HG02610 (cell line): ENCODE data around the gene WDR20.
"Not testable (repeated sequence)": the region's sequence is repeated elsewhere in the genome, so short reads cannot be mapped to it uniquely, and the experiment has no call there.

Source experiments
- ATAC-seq: cut with Tn5 transposase; IDR thresholded peaks from one replicate; pipeline ENCODE4 v1.9.1; 2021; ENCODE audit warnings: mild to moderate bottlenecking, moderate library complexity; ENCODE audit not compliant: unreplicated experiment

WDR20 gene

DNA sequence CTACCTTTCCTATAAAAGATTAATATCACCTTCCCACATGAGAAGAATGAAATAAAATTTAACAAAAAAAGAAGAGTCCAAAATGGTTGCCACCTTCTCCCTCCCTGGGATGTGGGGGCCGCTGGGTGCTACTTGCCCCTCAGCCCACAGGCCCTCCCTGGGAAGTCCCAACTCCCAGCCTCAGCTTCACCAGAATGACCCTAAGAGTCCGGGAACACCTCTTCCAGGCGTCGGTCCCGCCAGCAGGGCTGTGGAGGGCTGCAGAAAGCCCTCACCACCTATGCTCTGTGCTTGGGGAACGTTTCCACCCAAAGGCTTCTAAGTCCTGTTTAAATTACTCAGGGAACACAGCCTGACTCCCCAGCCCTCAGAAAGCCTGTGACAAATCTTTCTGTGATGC, 93.4 kb downstream of the WDR20 start:
- no peak for ATAC-seq

GRCh38 chr14:102234331-102235264, 94.9 kb downstream of the WDR20 start:
- ATAC-seq = no peak

DNA sequence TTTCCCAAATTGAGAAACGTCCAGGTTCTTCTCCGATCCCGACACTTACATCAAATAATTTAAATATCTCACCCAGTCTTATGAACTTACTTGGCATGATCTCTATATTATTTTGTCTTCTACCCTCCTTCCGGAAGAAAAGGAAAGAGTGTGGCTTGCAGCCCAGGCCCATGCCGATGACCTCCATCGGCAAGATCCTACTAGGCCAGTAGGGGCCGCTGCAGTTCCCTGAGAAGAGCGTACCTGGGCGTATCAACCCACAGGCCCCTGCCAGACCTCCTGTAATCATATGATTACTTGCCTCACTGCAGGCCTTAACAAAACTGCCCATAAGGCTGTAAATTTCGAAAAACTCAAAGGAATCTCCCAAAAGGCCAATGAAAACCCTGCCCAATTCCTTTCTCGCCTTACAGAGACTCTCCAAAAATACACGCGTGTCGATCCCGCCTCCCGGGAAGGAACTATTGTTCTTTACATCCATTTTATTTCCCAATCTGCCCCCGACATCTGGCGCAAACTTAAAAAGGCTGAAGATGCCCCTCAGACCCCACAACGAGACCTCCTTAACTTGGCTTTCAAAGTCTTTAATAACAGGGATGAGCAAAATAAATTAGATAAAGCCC, 95.7 kb downstream of the WDR20 start:
- peak; percentile 58 for ATAC-seq

- ATAC-seq = no peak
Observed at GRCh38 chr14:102236026-102236425, 96.3 kb downstream of the WDR20 start.

GRCh38 chr14:102238131-102238530, 98.4 kb downstream of the WDR20 start:
- ATAC-seq = no peak

DNA sequence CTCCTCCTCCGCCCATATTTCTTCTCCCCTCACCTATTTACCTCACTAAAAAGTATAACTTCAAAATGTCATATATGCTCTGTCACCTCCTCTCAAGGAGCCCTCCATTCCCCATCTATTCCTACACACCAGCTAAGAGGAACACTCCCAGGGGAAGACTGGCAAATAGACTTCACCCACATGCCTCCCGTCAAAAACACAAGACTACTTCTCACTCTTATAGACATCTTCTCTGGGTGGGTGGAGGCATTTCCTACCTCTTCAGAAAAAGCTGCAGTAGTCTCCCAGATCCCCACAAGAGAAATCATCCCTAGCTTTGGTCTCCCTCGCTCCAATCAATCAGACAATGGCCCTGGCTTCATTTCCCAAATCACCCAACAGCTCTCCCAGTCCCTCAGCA, 99.1 kb downstream of the WDR20 start:
- ATAC-seq = no peak

DNA sequence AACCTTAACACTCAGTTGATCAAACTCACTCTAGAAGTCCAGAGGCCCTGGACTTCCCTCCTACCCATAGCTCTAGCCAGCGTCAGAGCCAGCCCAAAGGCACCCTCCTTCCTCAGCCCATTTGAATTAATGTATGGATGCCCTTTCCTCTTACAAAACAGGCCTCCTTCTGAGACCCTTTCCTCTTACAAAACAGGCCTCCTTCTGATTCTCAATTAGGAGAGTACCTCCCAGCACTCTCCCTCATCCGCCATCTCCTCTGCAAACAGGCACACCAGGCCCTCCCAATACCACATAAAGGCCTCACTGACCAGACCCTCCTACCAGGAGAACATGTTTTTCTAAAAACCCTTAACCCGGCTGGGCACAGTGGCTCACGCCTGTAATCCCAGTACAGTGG, 99.5 kb downstream of the WDR20 start:
- no peak for ATAC-seq

DNA sequence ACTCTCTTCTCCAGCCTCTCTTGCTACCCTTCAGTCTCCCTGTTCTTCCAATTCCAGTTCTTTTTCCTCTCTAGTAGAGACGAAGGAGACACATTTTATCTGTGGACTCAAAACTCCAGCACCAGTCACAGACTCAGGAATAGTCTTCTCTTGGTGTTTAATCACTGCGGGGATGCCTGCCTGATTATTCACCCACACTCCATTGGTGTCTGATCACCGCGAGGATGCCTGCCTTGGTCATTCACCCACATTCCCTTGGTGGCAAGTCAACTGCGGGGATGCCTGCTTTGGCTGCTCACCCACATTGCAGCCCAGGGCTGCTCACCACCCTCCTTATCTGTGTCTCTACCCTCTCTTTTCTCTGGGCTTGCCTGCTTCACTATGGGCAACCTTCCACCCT, 100.8 kb downstream of the WDR20 start:
- not testable (repeated sequence) for ATAC-seq

- no peak for ATAC-seq
Observed at GRCh38 chr14:102241147-102241546, 101.5 kb downstream of the WDR20 start.

GRCh38 chr14:102243795-102244194, 104.1 kb downstream of the WDR20 start:
- ATAC-seq = not testable (repeated sequence)

DNA sequence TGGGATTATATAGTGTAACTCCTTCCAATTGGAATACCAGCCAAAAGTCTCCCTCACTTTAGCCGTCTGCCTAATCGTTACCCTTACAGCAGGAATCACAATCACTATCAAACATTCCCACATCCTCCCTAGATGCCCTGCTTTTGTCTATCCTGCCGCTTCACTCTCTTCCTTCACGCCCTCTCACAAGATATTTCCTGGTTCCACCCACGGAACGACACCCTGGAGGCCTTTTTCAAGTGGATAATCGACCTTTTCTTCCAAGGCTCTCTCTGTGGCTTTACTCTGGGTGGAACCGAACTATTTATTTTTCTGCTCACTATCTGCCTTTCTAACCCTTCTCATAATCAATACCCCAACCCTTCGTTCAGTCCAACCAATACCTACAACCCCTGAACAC, 106.4 kb downstream of the WDR20 start:
- ATAC-seq = no peak

- no peak for ATAC-seq
Observed at GRCh38 chr14:102248121-102248520, 108.4 kb downstream of the WDR20 start.

DNA sequence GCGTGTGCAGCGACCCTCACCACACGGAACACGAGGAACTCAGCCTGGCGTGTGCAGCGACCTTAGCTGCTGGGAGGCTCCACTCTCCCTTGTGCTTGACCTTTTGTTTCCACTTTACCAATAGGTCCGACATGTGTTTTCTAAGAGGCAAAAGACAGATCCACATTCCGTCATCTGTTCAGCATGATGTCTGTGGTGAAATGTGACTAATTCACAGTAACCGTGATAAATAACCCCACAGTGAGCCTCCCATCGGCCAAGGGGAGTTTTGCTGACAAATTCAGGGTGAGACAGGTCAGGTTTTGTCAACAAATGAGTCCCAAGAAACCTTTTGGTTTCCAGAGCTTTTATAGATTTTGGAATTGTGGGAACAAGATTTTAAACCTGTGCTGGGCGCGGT, 109.3 kb downstream of the WDR20 start:
- no peak for ATAC-seq

DNA sequence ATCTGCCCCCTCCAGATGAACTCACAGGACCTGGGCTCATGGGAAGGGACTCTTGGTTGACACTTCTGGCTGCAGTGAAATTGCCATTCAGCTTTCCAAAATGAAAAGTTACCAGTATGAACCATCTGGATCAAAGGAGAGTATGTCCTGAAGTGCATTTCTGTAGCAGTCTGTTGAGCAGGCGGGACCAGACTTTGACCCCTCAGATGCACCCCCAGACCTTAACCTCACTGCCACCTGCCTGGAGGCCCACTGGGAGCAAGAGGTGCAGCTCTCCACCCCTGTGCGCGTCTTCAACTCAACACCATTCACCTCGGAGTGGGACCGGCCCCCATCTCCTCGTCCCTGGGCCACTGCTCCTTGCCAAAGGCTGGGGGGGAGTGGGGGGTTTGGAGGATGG, 110.3 kb downstream of the WDR20 start:
- no peak for ATAC-seq

GRCh38 chr14:102250636-102251035, 110.9 kb downstream of the WDR20 start:
- no peak for ATAC-seq

GRCh38 chr14:102251161-102251560, 111.5 kb downstream of the WDR20 start:
- ATAC-seq = no peak

GRCh38 chr14:102252834-102253801, 113.4 kb downstream of the WDR20 start:
- ATAC-seq = no peak

DNA sequence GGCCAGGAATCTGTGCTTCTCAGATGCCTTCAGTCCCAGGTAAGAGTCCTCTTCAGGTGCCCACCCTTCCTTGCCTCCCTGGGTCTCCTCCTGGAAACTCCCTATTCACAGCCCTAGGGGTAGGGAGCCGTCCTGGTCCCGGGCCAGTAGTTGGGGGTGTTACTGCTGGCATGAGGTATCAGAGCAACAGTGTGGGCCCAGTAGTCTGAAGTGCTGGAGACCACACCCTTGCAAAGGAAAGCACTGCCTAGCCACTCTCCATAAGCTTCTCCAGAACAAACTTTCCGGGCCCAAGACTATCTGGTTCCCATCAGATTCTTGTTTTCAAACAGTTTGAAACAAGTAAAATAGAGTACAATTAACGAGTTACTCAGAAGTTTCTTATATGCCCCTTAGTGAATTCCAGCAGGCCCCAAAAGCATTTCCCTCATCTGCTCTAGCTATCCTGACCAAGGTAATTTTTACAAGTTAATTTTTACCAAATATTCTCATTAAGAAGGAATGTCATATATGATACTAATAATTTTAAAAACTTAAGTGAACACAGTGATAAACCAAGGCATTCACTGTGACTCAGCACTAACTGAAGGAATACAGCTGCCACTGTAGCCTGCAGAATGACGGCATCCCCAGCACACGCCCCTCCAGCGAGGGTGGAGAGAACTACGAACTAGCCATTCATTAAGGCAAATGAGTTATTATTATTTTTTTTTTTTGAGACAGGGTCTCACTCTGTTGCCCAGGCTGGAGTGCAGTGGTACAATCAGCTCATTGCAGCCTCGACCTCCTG, 115.9 kb downstream of the WDR20 start:
- no peak for ATAC-seq

GRCh38 chr14:102256716-102257115, 117.0 kb downstream of the WDR20 start:
- no peak for ATAC-seq

- no peak for ATAC-seq
Observed at GRCh38 chr14:102258136-102258535, 118.4 kb downstream of the WDR20 start.
